MCF 10A (cell line): ENCODE results near the gene NIN. TPM values are rescaled to one million over a fixed set of nuclear protein-coding genes. Genes with fewer than 3 reads are reported as not detected.
"Not testable (repeated sequence)": the region's sequence is repeated elsewhere in the genome, so short reads cannot be mapped to it uniquely, and the experiment has no call there.

Source experiments
- BruUV-seq: library from RNA; stranded (reverse); fragments of 400-500 nt; replicated peaks from 2 replicates; lab custom pipeline; 2021; lab: Mats Ljungman, UMichigan
- CTCF ChIA-PET: fragments of 300-600 bp; sonication (Branson Sonifier 250); formaldehyde crosslinking; extraction: SDS; loops from one replicate; lab custom pipeline; 2021; ENCODE audit warnings: antibody characterized with exemption, inconsistent platforms; lab: Yijun Ruan, JAX
- POLR2A ChIA-PET: fragments of 300-600, 350-650 bp; sonication (Branson Sonifier 250); formaldehyde crosslinking; extraction: SDS; loops from one replicate; lab custom pipeline; 2020; ENCODE audit warnings: antibody characterized with exemption, inconsistent platforms; lab: Yijun Ruan, JAX
- DNase-seq: peaks from one replicate; pipeline ENCODE4 v3.0.0-alpha.2; 2018; ENCODE audit not compliant: unreplicated experiment
- H3K27ac Mint-ChIP-seq: one replicate; pipeline ENCODE4 v1.8.0; 2022; ENCODE audit warnings: mild to moderate bottlenecking, low read depth, mixed read lengths; ENCODE audit not compliant: unreplicated experiment
- H3K27me3 Mint-ChIP-seq: one replicate; pipeline ENCODE4 v1.8.0; 2022; ENCODE audit warnings: mixed read lengths; ENCODE audit not compliant: insufficient read depth, unreplicated experiment
- H3K36me3 Mint-ChIP-seq: one replicate; pipeline ENCODE4 v1.8.0; 2022; ENCODE audit warnings: mild to moderate bottlenecking, moderate library complexity, mixed read lengths; ENCODE audit not compliant: insufficient read depth, unreplicated experiment
- H3K4me1 Mint-ChIP-seq: one replicate; pipeline ENCODE4 v1.8.0; 2022; ENCODE audit warnings: mixed read lengths; ENCODE audit not compliant: insufficient read depth, unreplicated experiment
- H3K4me3 Mint-ChIP-seq: one replicate; pipeline ENCODE4 v1.8.0; 2022; ENCODE audit warnings: mild to moderate bottlenecking, moderate library complexity, mixed read lengths; ENCODE audit not compliant: unreplicated experiment
- H3K9me3 Mint-ChIP-seq: one replicate; pipeline ENCODE4 v1.8.0; 2022; ENCODE audit warnings: mixed read lengths; ENCODE audit not compliant: unreplicated experiment
- CTCF ChIP-seq: fragments of 200-600 bp; IDR thresholded peaks from one replicate; pipeline ENCODE4 v1.8.0; 2022; ENCODE audit warnings: antibody characterized with exemption, mild to moderate bottlenecking; ENCODE audit not compliant: unreplicated experiment
- intact Hi-C: fragments of 100-400 bp; cut with micrococcal nuclease; formaldehyde crosslinking; loops from 2 replicates; pipeline ENCODE4 v1.14.1; 2022
- total RNA-seq: library from RNA; stranded (reverse); gene quantifications from 2 replicates; pipeline ENCODE4 v1.2.3, GENCODE V29; 2022

Gene NIN
- total RNA-seq, 1 experiment from 2014 or later, result 33.0 TPM

- no peak for DNase-seq
- Mint-ChIP-seq H3K4me3 (no peak overlapping the region), H3K9me3 (no peaks in the 10 kb centered on the region), H3K36me3 (no peaks in the 10 kb centered on the region), H3K27me3 (no peaks in the 10 kb centered on the region), H3K4me1 (no peaks in the 10 kb centered on the region), H3K27ac (no peak overlapping the region)
- intact Hi-C loops, result no loop called here
- CTCF ChIA-PET, result no interaction called here
- no TSS peak for BruUV-seq
- no peak for TF ChIP-seq CTCF
- POLR2A ChIA-PET, result no interaction called here
These were observed 125.9 kb downstream of the NIN start for GRCh38 chr14:50705026-50705593.

GRCh38 chr14:50704454-50705010, 126.4 kb downstream of the NIN start:
- TF ChIP-seq CTCF, result no peak
- POLR2A ChIA-PET, result no interaction called here
- no peaks in the 10 kb centered on the region for H3K4me1 Mint-ChIP-seq
- BruUV-seq, result no TSS peak
- DNase-seq, result no peak
- H3K36me3 Mint-ChIP-seq, result no peaks in the 10 kb centered on the region
- no peaks in the 10 kb centered on the region for H3K27me3 Mint-ChIP-seq
- CTCF ChIA-PET, result interaction anchor here (0.6 kb wide), 1 partner anchor 46 kb away, joined by 3 read pairs; no protein-coding TSS in a partner anchor
- H3K4me3 Mint-ChIP-seq, result no peak overlapping the region
- H3K27ac Mint-ChIP-seq, result no peak overlapping the region
- H3K9me3 Mint-ChIP-seq, result no peaks in the 10 kb centered on the region
- intact Hi-C loops, result no loop called here

GRCh38 chr14:50697659-50698290, 133.2 kb downstream of the NIN start:
- BruUV-seq, result no TSS peak
- intact Hi-C loops, result no loop called here
- H3K9me3 Mint-ChIP-seq, result no peaks in the 10 kb centered on the region
- H3K4me1 Mint-ChIP-seq, result no peaks in the 10 kb centered on the region
- no peaks in the 10 kb centered on the region for H3K27me3 Mint-ChIP-seq
- H3K27ac Mint-ChIP-seq, result no peak overlapping the region
- no peak overlapping the region for H3K4me3 Mint-ChIP-seq
- no peaks in the 10 kb centered on the region for H3K36me3 Mint-ChIP-seq
- ChIA-PET POLR2A (interaction anchor here (0.7 to 0.9 kb wide), 2 partner anchors 20 to 29 kb away, joined by 3 read pairs; partner anchors contain the start of gene SAV1), CTCF (interaction anchor here (0.7 kb wide), 1 partner anchor 139 kb away, joined by 3 read pairs; no protein-coding TSS in a partner anchor)
- DNase-seq, result no peak
- no peak for TF ChIP-seq CTCF

- H3K27me3 Mint-ChIP-seq, POLR2A ChIA-PET, DNase-seq, intact Hi-C loops, H3K36me3 Mint-ChIP-seq, H3K4me1 Mint-ChIP-seq, BruUV-seq, CTCF ChIA-PET, H3K27ac Mint-ChIP-seq, H3K9me3 Mint-ChIP-seq, H3K4me3 Mint-ChIP-seq: not testable (repeated sequence)
These were observed 136.7 kb downstream of the NIN start for GRCh38 chr14:50694260-50694659.
